HEK293 (cell line): ENCODE measurements around the gene SERPINB6.

Experiments used
- CTCF ChIP-seq: fragments of 450-650 bp; formaldehyde crosslinking; IDR thresholded peaks from 2 replicates; pipeline ENCODE4 v1.5.1; 2016; ENCODE audit warnings: missing biosample characterization, missing genetic modification characterization
- GLIS2 ChIP-seq: fragments of 450-650 bp; formaldehyde crosslinking; IDR thresholded peaks from 2 replicates; pipeline ENCODE4 v1.5.1; 2016; ENCODE audit warnings: missing biosample characterization, missing genetic modification characterization
- KLF7 ChIP-seq: fragments of 450-650 bp; formaldehyde crosslinking; IDR thresholded peaks from 2 replicates; pipeline ENCODE4 v1.5.1; 2016; ENCODE audit warnings: missing biosample characterization, missing genetic modification characterization, borderline replicate concordance
- KLF9 ChIP-seq: fragments of 450-650 bp; formaldehyde crosslinking; IDR thresholded peaks from 2 replicates; pipeline ENCODE4 v1.5.1; 2016; ENCODE audit warnings: missing biosample characterization, missing genetic modification characterization, low read depth
- PRDM6 ChIP-seq: fragments of 450-650 bp; formaldehyde crosslinking; IDR thresholded peaks from 2 replicates; pipeline ENCODE4 v1.5.1; 2017; ENCODE audit warnings: missing biosample characterization, missing genetic modification characterization
- SCRT1 ChIP-seq: fragments of 450-650 bp; formaldehyde crosslinking; IDR thresholded peaks from 2 replicates; pipeline ENCODE4 v1.5.1; 2016; ENCODE audit warnings: missing biosample characterization, missing genetic modification characterization, borderline replicate concordance
- YY2 ChIP-seq: fragments of 450-650 bp; formaldehyde crosslinking; IDR thresholded peaks from 2 replicates; pipeline ENCODE4 v1.5.1; 2016; ENCODE audit warnings: missing biosample characterization, missing genetic modification characterization
- ZBTB17 ChIP-seq: fragments of 450-650 bp; formaldehyde crosslinking; IDR thresholded peaks from 2 replicates; pipeline ENCODE4 v1.5.1; 2016; ENCODE audit warnings: missing biosample characterization, missing genetic modification characterization
- ZBTB20 ChIP-seq: fragments of 450-650 bp; formaldehyde crosslinking; IDR thresholded peaks from 2 replicates; pipeline ENCODE4 v1.5.1; 2016; ENCODE audit warnings: missing biosample characterization, missing genetic modification characterization
- ZBTB44 ChIP-seq: fragments of 450-650 bp; IDR thresholded peaks from 2 replicates; pipeline ENCODE4 v1.5.1; 2018; ENCODE audit warnings: missing biosample characterization, mild to moderate bottlenecking, missing genetic modification characterization
- ZEB2 ChIP-seq: fragments of 450-650 bp; formaldehyde crosslinking; IDR thresholded peaks from 2 replicates; pipeline ENCODE4 v1.5.1; 2016; ENCODE audit warnings: missing biosample characterization, missing genetic modification characterization
- ZFP41 ChIP-seq: fragments of 450-650 bp; formaldehyde crosslinking; IDR thresholded peaks from 2 replicates; pipeline ENCODE4 v1.5.1; 2016; ENCODE audit warnings: missing biosample characterization, missing genetic modification characterization, borderline replicate concordance
- ZIC2 ChIP-seq: fragments of 450-650 bp; formaldehyde crosslinking; IDR thresholded peaks from 2 replicates; pipeline ENCODE4 v1.5.1; 2016; ENCODE audit warnings: missing biosample characterization, missing genetic modification characterization
- ZNF16 ChIP-seq: fragments of 450-650 bp; formaldehyde crosslinking; IDR thresholded peaks from 2 replicates; pipeline ENCODE4 v1.5.1; 2016; ENCODE audit warnings: low read depth, missing biosample characterization, missing genetic modification characterization
- ZNF19 ChIP-seq: fragments of 450-650 bp; formaldehyde crosslinking; IDR thresholded peaks from 2 replicates; pipeline ENCODE4; 2016; ENCODE audit warnings: missing biosample characterization, missing genetic modification characterization, low read depth
- ZNF335 ChIP-seq: fragments of 450-650 bp; formaldehyde crosslinking; conservative IDR thresholded peaks from 2 replicates; pipeline ENCODE4 v1.5.1; 2016; ENCODE audit warnings: missing biosample characterization, missing genetic modification characterization
- ZNF341 ChIP-seq: fragments of 450-650 bp; formaldehyde crosslinking; IDR thresholded peaks from 2 replicates; pipeline ENCODE4; 2016; ENCODE audit warnings: low read depth, missing biosample characterization, missing genetic modification characterization
- ZNF548 ChIP-seq: fragments of 450-650 bp; formaldehyde crosslinking; IDR thresholded peaks from 2 replicates; pipeline ENCODE4 v1.5.1; 2016; ENCODE audit warnings: missing biosample characterization, missing genetic modification characterization
- ZNF600 ChIP-seq: fragments of 450-650 bp; formaldehyde crosslinking; IDR thresholded peaks from 2 replicates; pipeline ENCODE4 v1.5.1; 2016; ENCODE audit warnings: missing biosample characterization, missing genetic modification characterization
- ZNF610 ChIP-seq: fragments of 450-650 bp; formaldehyde crosslinking; IDR thresholded peaks from 2 replicates; pipeline ENCODE4 v1.5.1; 2016; ENCODE audit warnings: missing biosample characterization, missing genetic modification characterization, borderline replicate concordance
- ZNF677 ChIP-seq: fragments of 450-650 bp; IDR thresholded peaks from 2 replicates; pipeline ENCODE4 v1.5.0; 2018; ENCODE audit warnings: missing biosample characterization, mild to moderate bottlenecking, missing genetic modification characterization, moderate library complexity
- ZNF785 ChIP-seq: fragments of 450-650 bp; formaldehyde crosslinking; IDR thresholded peaks from 2 replicates; pipeline ENCODE4 v1.5.1; 2016; ENCODE audit warnings: missing biosample characterization, missing genetic modification characterization
- ZSCAN30 ChIP-seq: fragments of 450-650 bp; IDR thresholded peaks from 2 replicates; pipeline ENCODE4 v1.5.1; 2018; ENCODE audit warnings: missing biosample characterization, mild to moderate bottlenecking, missing genetic modification characterization, moderate library complexity
- TF ChIP-seq, protein P1 (sequence below): fragments of 450-650 bp; formaldehyde crosslinking; IDR thresholded peaks from 2 replicates; pipeline ENCODE4 v1.5.1; 2016; ENCODE audit warnings: missing biosample characterization, missing genetic modification characterization
- TF ChIP-seq, protein P2 (sequence below): fragments of 450-650 bp; formaldehyde crosslinking; IDR thresholded peaks from 2 replicates; pipeline ENCODE4 v1.5.1; 2016; ENCODE audit warnings: missing biosample characterization, missing genetic modification characterization, low read depth
- TF ChIP-seq, protein P3 (sequence below): fragments of 450-650 bp; formaldehyde crosslinking; IDR thresholded peaks from 2 replicates; pipeline ENCODE4 v1.5.1; 2017; ENCODE audit warnings: missing biosample characterization, missing genetic modification characterization
- TF ChIP-seq, protein P4 (sequence below): fragments of 450-650 bp; formaldehyde crosslinking; IDR thresholded peaks from 2 replicates; pipeline ENCODE4 v1.5.1; 2016; ENCODE audit warnings: missing biosample characterization, missing genetic modification characterization

The SERPINB6 gene

GRCh38 chr6:2998998-2999617 is 27.7 kb upstream of the SERPINB6 start (continued):
- TF ChIP-seq, protein P1, sequence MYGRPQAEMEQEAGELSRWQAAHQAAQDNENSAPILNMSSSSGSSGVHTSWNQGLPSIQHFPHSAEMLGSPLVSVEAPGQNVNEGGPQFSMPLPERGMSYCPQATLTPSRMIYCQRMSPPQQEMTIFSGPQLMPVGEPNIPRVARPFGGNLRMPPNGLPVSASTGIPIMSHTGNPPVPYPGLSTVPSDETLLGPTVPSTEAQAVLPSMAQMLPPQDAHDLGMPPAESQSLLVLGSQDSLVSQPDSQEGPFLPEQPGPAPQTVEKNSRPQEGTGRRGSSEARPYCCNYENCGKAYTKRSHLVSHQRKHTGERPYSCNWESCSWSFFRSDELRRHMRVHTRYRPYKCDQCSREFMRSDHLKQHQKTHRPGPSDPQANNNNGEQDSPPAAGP (tag by site-specific recombination) = peak; percentile 68
- TF ChIP-seq KLF7 (tag by site-specific recombination) (peak; percentile 29; the same call in 1 of the 2 replicates), ZNF16 (no peak), ZNF548 (tag by site-specific recombination) (no peak), ZSCAN30 (tag by site-specific recombination) (no peak), ZEB2 (tag by site-specific recombination) (no peak; the same call in 1 of the 2 replicates), ZNF341 (peak; percentile 59), ZBTB17 (peak; percentile 84), ZBTB44 (tag by site-specific recombination) (no peak), SCRT1 (tag by site-specific recombination) (no peak), ZFP41 (no peak), ZNF785 (no peak), ZNF335 (peak; percentile 78), ZIC2 (peak; percentile 63), ZNF600 (tag by site-specific recombination) (peak; percentile 33; the same call in 1 of the 2 replicates), YY2 (tag by site-specific recombination) (no peak), KLF9 (tag by site-specific recombination) (0 out of 2 replicates have a peak, but pooled peaks have one; percentile 49), ZNF610 (no peak), PRDM6 (no peak), ZNF19 (tag by site-specific recombination) (no peak), ZBTB20 (tag by site-specific recombination) (no peak), ZNF677 (tag by site-specific recombination) (no peak), CTCF (tag by site-specific recombination) (no peak), GLIS2 (peak; percentile 77)
- TF ChIP-seq, protein P2, sequence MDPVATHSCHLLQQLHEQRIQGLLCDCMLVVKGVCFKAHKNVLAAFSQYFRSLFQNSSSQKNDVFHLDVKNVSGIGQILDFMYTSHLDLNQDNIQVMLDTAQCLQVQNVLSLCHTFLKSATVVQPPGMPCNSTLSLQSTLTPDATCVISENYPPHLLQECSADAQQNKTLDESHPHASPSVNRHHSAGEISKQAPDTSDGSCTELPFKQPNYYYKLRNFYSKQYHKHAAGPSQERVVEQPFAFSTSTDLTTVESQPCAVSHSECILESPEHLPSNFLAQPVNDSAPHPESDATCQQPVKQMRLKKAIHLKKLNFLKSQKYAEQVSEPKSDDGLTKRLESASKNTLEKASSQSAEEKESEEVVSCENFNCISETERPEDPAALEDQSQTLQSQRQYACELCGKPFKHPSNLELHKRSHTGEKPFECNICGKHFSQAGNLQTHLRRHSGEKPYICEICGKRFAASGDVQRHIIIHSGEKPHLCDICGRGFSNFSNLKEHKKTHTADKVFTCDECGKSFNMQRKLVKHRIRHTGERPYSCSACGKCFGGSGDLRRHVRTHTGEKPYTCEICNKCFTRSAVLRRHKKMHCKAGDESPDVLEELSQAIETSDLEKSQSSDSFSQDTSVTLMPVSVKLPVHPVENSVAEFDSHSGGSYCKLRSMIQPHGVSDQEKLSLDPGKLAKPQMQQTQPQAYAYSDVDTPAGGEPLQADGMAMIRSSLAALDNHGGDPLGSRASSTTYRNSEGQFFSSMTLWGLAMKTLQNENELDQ (tag by site-specific recombination) = no peak
- TF ChIP-seq, protein P3, sequence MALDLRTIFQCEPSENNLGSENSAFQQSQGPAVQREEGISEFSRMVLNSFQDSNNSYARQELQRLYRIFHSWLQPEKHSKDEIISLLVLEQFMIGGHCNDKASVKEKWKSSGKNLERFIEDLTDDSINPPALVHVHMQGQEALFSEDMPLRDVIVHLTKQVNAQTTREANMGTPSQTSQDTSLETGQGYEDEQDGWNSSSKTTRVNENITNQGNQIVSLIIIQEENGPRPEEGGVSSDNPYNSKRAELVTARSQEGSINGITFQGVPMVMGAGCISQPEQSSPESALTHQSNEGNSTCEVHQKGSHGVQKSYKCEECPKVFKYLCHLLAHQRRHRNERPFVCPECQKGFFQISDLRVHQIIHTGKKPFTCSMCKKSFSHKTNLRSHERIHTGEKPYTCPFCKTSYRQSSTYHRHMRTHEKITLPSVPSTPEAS (tag by site-specific recombination) = no peak
- TF ChIP-seq, protein P4, sequence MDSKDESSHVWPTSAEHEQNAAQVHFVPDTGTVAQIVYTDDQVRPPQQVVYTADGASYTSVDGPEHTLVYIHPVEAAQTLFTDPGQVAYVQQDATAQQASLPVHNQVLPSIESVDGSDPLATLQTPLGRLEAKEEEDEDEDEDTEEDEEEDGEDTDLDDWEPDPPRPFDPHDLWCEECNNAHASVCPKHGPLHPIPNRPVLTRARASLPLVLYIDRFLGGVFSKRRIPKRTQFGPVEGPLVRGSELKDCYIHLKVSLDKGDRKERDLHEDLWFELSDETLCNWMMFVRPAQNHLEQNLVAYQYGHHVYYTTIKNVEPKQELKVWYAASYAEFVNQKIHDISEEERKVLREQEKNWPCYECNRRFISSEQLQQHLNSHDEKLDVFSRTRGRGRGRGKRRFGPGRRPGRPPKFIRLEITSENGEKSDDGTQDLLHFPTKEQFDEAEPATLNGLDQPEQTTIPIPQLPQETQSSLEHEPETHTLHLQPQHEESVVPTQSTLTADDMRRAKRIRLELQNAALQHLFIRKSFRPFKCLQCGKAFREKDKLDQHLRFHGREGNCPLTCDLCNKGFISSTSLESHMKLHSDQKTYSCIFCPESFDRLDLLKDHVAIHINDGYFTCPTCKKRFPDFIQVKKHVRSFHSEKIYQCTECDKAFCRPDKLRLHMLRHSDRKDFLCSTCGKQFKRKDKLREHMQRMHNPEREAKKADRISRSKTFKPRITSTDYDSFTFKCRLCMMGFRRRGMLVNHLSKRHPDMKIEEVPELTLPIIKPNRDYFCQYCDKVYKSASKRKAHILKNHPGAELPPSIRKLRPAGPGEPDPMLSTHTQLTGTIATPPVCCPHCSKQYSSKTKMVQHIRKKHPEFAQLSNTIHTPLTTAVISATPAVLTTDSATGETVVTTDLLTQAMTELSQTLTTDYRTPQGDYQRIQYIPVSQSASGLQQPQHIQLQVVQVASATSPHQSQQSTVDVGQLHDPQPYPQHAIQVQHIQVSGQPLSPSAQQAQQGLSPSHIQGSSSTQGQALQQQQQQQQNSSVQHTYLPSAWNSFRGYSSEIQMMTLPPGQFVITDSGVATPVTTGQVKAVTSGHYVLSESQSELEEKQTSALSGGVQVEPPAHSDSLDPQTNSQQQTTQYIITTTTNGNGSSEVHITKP (tag by site-specific recombination) = peak; percentile 73
